Gastrocnemius medialis (tissue), 4 donors: ENCODE results near the gene ABHD10. TPM values are rescaled to one million over a fixed set of nuclear protein-coding genes. Genes with fewer than 3 reads are reported as not detected.

Experiments used
- ATAC-seq, 2 donors: fragments of 150-250 bp; one replicate each; pipeline ENCODE4 v1.9.1; 2016
- DNase-seq, 2 donors: peaks; one replicate each; pipeline ENCODE4 v3.0.0-alpha.2; 2019
- H3K27ac ChIP-seq, 4 donors: fragments of 200-600 bp; sonication (generic); 1 replicate in 1 of 4; 2 replicates in 3 of 4; pipeline ENCODE4 v1.5.1; 2016 to 2018; ENCODE audit warnings: mild to moderate bottlenecking in 2 of 4, moderate library complexity in 1 of 4
- H3K27me3 ChIP-seq, 3 donors: fragments of 200-600 bp; sonication (generic) in 2 of 3; 1 replicate in 1 of 3; 2 replicates in 2 of 3; pipeline versions ENCODE4 v1.5.1 to v1.6.0; 2016 to 2019; ENCODE audit warnings: mild to moderate bottlenecking in 1 of 3, moderate library complexity in 1 of 3
- H3K36me3 ChIP-seq, 2 donors: fragments of 200-600 bp; sonication (generic) in 1 of 2; one replicate each; pipeline ENCODE4 v1.5.1; 2017 to 2018
- H3K4me1 ChIP-seq, 2 donors: fragments of 200-600 bp; sonication (generic) in 1 of 2; one replicate each; pipeline ENCODE4 v1.5.1; 2016 to 2017; ENCODE audit warnings: mild to moderate bottlenecking in 2 of 2
- H3K4me3 ChIP-seq, 4 donors: fragments of 200-600 bp; sonication (generic) in 3 of 4; 1 replicate in 1 of 4; 2 replicates in 3 of 4; pipeline ENCODE4 v1.5.1; 2016 to 2019; ENCODE audit warnings: mild to moderate bottlenecking in 2 of 4
- H3K9me3 ChIP-seq, 3 donors: fragments of 200-600 bp; sonication (generic) in 2 of 3; 1 replicate in 1 of 3; 2 replicates in 2 of 3; pipeline ENCODE4 v1.5.1; 2016 to 2019
- CTCF ChIP-seq, 5 experiments: fragments of 450-650 bp in 3 of 5; fragments of 200-600 bp in 2 of 5; sonication (generic) in 2 of 5; IDR thresholded peaks in 4 of 5; conservative IDR thresholded peaks in 1 of 5; 1 replicate in 4 of 5; 2 replicates in 1 of 5; pipeline ENCODE4 v1.5.1; 2016 to 2019; ENCODE audit warnings: antibody characterized with exemption in 5 of 5, mild to moderate bottlenecking in 3 of 5, moderate library complexity in 3 of 5
- POLR2A ChIP-seq, 2 donors: fragments of 450-650 bp; IDR thresholded peaks; one replicate each; pipeline ENCODE4 v1.6.1; 2017; ENCODE audit warnings: antibody characterized with exemption in 2 of 2, mild to moderate bottlenecking in 2 of 2, moderate library complexity in 2 of 2
- in situ Hi-C, 4 donors: fragments of 200-750 bp; cut with MboI; loops; one replicate each; pipeline versions ENCODE4 v1.15.0 to v1.8.0; 2017; ENCODE audit warnings: low sequenced_read_pairs in 4 of 4
- intact Hi-C: fragments of 100-400 bp; cut with DNase I; formaldehyde crosslinking; loops from one replicate; pipeline ENCODE4 v1.15.1; 2023; ENCODE audit warnings: low total_unique reads
- total RNA-seq, 4 donors: library from RNA; depleted of rRNA; stranded (reverse); fragments of >200 nt; gene quantifications; one replicate each; pipeline versions ENCODE4 v1.1.0 to v1.2.3, GENCODE V29; 2016

The ABHD10 gene
- total RNA-seq, 4 donors from 2014 or later = 6.3 to 13.3 (median 9.0) TPM

DNA sequence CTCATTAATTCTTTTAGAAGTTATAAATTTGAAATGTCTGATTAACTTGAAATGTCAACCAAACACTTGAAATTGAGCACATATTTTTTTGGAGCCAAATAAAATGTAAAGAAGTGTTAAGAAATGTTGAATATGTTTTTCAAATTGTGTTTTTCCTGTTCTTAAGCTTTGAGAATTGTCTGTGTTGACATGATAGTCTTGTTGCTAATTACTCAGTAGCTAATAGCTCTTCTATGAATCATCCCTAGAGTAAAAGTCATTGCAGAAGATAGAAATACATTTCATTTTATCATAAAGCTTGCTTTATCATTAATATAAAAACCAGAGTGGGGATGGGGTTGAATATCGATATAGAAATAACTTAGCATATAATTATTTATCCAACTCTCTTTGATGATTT, 41.9 kb upstream of the ABHD10 start:
- H3K27ac ChIP-seq = no peak overlapping the region

GRCh38 chr3:111937871-111938270, 41.0 kb upstream of the ABHD10 start:
- Histone ChIP-seq H3K36me3 (no peaks in the 10 kb centered on the region), H3K27ac (no peak overlapping the region), H3K27me3 (no peaks in the 10 kb centered on the region), H3K4me3 (no peak overlapping the region), H3K4me1 (no peaks in the 10 kb centered on the region), H3K9me3 (no peaks in the 10 kb centered on the region)
- no peak for DNase-seq
- no peak for TF ChIP-seq CTCF (IDR thresholded peaks at IDR 0.05 in 4 of 5, conservative IDR thresholded peaks at IDR 0.05 in 1 of 5)
- TF ChIP-seq POLR2A (IDR thresholded peaks at IDR 0.05) = no peak
- no peak for ATAC-seq
- intact Hi-C loops = no loop called here
- in situ Hi-C loops = no loop called here

More for the DNA sequence above, 41.9 kb upstream of the ABHD10 start:
- Histone ChIP-seq H3K4me3 (no peak overlapping the region), H3K9me3 (no peaks in the 10 kb centered on the region), H3K36me3 (no peaks in the 10 kb centered on the region), H3K27me3 (no peaks in the 10 kb centered on the region), H3K4me1 (no peaks in the 10 kb centered on the region)
- in situ Hi-C loops = no loop called here
- intact Hi-C loops = no loop called here
- no peak for TF ChIP-seq POLR2A (IDR thresholded peaks at IDR 0.05)
- TF ChIP-seq CTCF (IDR thresholded peaks at IDR 0.05 in 4 of 5, conservative IDR thresholded peaks at IDR 0.05 in 1 of 5) = no peak
- DNase-seq = no peak
- ATAC-seq = no peak

- Histone ChIP-seq H3K36me3 (no peaks in the 10 kb centered on the region), H3K27me3 (no peaks in the 10 kb centered on the region), H3K27ac (no peak overlapping the region), H3K4me3 (no peak overlapping the region), H3K9me3 (no peaks in the 10 kb centered on the region), H3K4me1 (no peaks in the 10 kb centered on the region)
- intact Hi-C loops (no loop called here), in situ Hi-C loops (no loop called here)
- ATAC-seq (no peak), DNase-seq (no peak)
- TF ChIP-seq POLR2A (IDR thresholded peaks at IDR 0.05) (no peak), CTCF (IDR thresholded peaks at IDR 0.05 in 4 of 5, conservative IDR thresholded peaks at IDR 0.05 in 1 of 5) (no peak)
These were observed 39.0 kb upstream of the ABHD10 start for GRCh38 chr3:111939873-111940272.

DNA sequence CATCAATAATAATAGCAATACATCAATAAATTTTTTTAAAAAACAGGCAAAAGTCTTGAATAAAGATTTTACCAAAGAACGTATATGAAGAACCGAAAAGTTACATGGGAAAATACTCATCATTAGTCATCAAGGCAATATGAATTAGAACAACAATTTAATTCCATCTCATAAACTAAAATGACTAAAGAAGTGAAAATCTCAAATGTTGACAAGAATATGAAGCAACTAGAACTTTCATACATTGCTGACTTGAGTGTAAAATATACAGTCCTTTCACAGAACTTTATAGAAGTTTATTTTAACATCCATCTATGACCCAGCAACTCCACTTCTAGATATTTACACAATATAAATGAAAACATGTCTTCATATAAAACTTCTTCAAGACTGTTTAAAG, 35.3 kb upstream of the ABHD10 start:
- ATAC-seq (no peak), DNase-seq (no peak)
- Histone ChIP-seq H3K36me3 (no peaks in the 10 kb centered on the region), H3K9me3 (no peaks in the 10 kb centered on the region), H3K4me1 (no peaks in the 10 kb centered on the region), H3K27me3 (no peaks in the 10 kb centered on the region), H3K27ac (no peak overlapping the region), H3K4me3 (no peak overlapping the region)
- in situ Hi-C loops (no loop called here), intact Hi-C loops (no loop called here)
- TF ChIP-seq POLR2A (IDR thresholded peaks at IDR 0.05) (no peak), CTCF (IDR thresholded peaks at IDR 0.05 in 4 of 5, conservative IDR thresholded peaks at IDR 0.05 in 1 of 5) (no peak)

DNA sequence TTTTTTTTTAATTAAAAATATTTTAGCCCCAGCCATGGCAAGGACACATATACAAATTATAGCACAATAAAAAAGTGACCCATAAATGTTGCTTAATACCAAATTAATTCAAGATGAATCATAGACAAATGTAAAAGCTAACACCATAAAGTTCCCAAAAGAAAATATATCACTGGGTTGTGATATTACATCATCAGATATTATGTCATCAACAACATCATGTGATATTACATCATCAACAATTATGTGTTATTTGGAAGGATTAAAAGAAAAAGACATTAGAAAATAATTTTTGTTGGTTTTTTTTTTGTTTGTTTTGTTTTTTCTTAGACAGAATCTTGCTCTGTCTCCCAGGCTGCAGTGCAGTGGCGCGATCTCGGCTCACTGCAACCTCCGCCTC, 34.5 kb upstream of the ABHD10 start:
- TF ChIP-seq CTCF (IDR thresholded peaks at IDR 0.05 in 4 of 5, conservative IDR thresholded peaks at IDR 0.05 in 1 of 5) = no peak
- no peak for TF ChIP-seq POLR2A (IDR thresholded peaks at IDR 0.05)
- H3K36me3 ChIP-seq = no peaks in the 10 kb centered on the region
- in situ Hi-C loops (no loop called here), intact Hi-C loops (no loop called here)
- no peak overlapping the region for H3K4me3 ChIP-seq
- H3K27ac ChIP-seq = no peak overlapping the region
- DNase-seq = no peak
- H3K9me3 ChIP-seq = no peaks in the 10 kb centered on the region
- no peaks in the 10 kb centered on the region for H3K27me3 ChIP-seq
- no peaks in the 10 kb centered on the region for H3K4me1 ChIP-seq
- ATAC-seq = no peak
